T-helper 9 cell (primary cell): ENCODE results near the gene NOVA1.
"Not testable (repeated sequence)": the region's sequence is repeated elsewhere in the genome, so short reads cannot be mapped to it uniquely, and the experiment has no call there.

ENCODE experiments used
- DNase-seq: peaks from one replicate; pipeline ENCODE4 v3.0.0-alpha.2; 2020
- total RNA-seq, 2 donors: gene quantifications; one replicate each; lab custom pipeline; 2026; lab: John Stamatoyannopoulos, UW

The NOVA1 gene
- 0 reads per million in 2 donors for total RNA-seq

DNA sequence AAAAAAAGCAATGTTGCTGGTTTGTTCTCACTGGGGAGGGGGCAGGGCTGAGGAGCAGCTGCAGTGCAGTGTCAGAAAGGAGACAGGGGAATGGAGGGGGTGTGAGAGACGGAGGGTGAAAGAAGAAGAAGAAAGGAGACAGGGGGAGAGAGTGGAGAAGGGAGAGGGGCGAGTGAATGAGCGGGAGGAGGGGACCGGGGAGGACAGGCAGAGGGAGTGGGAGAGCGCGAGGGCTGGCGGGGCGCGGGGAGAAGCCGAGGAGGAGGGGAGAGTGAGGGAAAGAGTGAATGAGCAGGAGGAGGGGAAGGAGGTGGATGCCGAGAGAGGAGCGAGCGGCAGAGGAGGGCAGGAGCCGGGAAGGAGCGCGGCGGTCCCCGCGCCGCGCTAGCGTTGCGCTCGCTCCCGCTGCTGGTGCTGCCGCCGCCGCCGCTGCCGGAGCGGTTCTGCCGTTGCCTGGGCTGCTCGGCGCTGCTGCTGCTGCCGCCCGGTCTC, at the start of gene NOVA1:
Gene NOVA1 (minus strand): TSS at position 445 of the 492 bp plus-strand sequence. CDS start 597 bp downstream, outside the sequence.
- no peak for DNase-seq

- DNase-seq: not testable (repeated sequence)
Measured at GRCh38 chr14:26645057-26645456, 47.2 kb upstream of the NOVA1 start.

DNA sequence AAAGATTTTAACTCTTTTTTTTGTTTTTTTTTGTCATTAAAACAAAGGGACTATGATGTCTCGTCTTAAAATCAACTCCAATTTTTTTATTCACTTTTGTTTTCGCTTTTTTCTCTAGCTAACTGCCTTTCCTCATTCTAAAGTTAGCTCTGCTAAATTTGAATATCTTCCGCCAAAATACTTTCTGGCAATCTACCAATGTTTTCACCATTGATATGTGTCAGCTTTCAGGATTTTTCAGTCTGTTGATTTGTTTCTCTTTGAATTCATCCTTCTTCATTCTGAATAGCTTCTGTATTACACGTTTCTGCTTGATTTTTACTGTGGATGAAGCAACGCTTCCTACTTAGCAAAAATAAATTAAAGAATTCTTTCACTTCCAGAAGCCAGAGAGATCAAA, 38.7 kb upstream of the NOVA1 start:
- DNase-seq: no peak

GRCh38 chr14:26634946-26635345, 37.1 kb upstream of the NOVA1 start:
- DNase-seq: not testable (repeated sequence)

DNA sequence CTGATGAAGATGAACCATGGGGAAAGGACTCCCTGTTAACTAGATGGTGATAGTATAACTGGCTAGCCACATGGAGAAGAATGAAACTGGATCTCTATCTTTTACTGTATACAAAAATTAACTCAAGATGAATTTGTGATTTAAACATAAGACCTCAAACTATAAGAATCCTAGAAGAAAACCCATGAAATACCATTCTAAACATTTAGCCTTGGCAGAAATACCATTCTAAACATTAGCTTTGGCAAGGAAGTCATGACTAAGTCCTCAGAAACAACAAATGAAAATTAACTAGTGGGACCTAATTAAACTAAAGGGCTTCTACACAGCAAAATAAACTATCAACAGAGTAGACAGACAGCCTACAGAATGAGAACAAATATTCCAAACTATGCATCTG, 28.4 kb upstream of the NOVA1 start:
- no peak for DNase-seq

GRCh38 chr14:26622611-26623010, 24.8 kb upstream of the NOVA1 start:
- no peak for DNase-seq

- no peak for DNase-seq
Measured at GRCh38 chr14:26621807-26622560, 24.2 kb upstream of the NOVA1 start.

- no peak for DNase-seq
Measured at GRCh38 chr14:26621364-26621763, 23.5 kb upstream of the NOVA1 start.

DNA sequence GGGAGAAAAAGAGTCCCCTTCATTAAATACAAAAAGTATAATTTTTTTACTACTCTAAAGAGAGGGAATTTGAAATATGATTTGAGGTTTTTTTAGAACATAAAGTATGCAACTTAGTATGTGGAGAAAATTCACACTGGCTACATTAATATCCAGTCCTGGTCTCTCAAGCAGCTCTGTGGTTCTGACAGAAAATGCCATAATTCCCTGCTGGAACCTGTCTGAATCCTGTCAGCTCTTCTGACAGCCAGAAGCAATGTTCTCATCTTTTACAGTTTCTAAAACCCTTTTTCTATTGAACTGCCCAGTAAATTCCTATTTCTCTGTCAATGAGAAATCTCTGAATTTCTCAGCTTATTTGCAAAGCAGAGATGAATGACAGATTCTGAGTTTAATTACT, 13.4 kb upstream of the NOVA1 start:
- no peak for DNase-seq

GRCh38 chr14:26606729-26607312, 9.0 kb upstream of the NOVA1 start:
- DNase-seq: no peak

- DNase-seq: no peak
Measured at GRCh38 chr14:26605602-26606001, 7.8 kb upstream of the NOVA1 start.

GRCh38 chr14:26602902-26603301, 5.1 kb upstream of the NOVA1 start:
- DNase-seq: no peak

DNA sequence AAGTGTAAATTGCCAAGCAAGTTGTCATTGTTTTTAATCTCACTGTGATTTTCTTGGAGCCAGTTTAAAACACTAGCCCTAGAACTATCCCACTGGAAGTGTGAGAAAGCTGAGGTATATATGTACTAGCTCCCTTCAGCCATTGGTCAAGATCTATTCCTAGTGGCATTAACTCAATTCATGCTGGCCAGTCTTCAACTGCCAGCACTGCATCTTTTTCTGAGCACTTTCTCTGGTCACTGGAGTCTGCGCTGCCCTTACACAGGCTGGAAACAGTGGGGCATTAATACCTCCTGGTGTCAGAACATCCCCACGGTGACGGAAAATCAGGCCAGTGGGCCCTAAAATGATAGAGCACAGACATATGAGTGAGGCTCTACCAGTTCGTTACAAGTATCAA, 4.0 kb upstream of the NOVA1 start:
- no peak for DNase-seq

- DNase-seq: no peak
Measured at GRCh38 chr14:26599291-26599690, 1.5 kb upstream of the NOVA1 start.

- DNase-seq: no peak
Measured at GRCh38 chr14:26598672-26599131, 869 bp upstream of the NOVA1 start.

DNA sequence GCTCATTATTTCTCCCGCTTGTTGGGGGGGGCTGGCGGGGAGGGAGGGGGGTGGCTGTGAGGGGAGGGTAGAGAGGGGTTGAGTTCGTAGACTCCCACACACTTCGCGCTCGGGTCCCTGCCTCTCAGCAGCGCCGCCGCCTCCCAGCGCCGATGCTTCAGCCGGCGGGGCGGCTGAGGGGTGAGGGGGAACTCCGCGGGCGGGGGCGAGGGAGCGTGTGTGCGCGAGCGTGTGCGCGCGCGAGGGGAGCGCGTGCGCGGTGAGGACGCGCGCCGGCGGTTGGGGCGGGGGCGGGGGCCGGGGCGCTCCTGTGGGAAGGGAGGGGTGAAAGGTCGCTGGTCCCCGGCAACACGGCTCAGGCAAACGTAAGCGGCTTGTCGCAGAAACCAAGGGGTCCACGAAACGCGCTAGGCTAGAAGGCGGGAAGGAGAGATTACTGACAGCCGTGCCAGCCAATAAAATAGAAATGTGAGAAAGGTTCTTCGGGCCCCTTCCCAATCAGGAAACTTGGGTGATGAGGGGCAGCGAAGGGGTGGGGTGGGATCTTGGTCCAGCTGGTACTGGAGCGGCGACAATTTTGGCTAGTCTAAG, 343 bp upstream of the NOVA1 start:
- no peak for DNase-seq

- DNase-seq: no peak
Measured at GRCh38 chr14:26597071-26597588, 703 bp downstream of the NOVA1 start.

GRCh38 chr14:26596543-26597061, 1.2 kb downstream of the NOVA1 start:
- DNase-seq: no peak

GRCh38 chr14:26595926-26596542, 1.8 kb downstream of the NOVA1 start:
- no peak for DNase-seq

GRCh38 chr14:26594756-26595545, 2.9 kb downstream of the NOVA1 start:
- no peak for DNase-seq

DNA sequence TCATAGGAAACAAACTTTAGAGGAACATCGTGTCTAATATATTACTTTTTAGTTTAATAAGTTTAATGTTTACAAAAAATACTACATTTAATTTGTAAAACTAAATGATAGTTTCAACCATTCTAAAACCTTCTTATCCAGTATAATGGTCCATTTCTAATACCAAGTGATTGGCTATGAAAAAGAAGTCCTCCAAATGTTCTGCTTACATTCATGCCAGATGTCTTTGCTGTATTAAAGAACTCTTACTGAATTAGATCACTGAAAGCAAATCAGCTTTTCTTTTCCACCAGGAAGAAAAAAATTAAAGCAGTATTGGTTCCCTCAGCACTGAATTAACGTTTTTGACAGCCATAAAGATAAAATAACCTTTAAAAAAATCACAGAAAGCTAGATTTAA, 3.7 kb downstream of the NOVA1 start:
- no peak for DNase-seq

DNA sequence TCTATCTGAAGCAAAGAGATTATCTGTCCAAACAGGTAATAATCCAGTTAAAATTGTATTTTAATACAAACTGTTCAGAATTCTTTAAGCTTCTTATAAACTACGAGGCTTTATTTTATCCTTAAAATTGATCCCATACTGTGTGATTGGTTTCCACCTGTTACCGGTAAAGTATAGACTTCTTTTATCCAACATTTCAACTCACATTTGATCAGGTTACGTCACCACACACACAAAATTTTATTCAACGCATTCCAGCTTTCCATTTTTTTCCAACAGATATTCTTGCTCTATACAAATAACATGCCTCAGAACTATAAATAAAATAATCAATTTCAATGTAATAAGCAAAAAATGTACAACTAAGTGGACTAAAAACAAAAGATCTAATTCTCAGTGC, 4.5 kb downstream of the NOVA1 start:
- no peak for DNase-seq
